GM21825 (cell line): ENCODE measurements around the gene GATA2.

Source experiments
- ATAC-seq: cut with Tn5 transposase; IDR thresholded peaks from one replicate; pipeline ENCODE4 v1.9.1; 2021; ENCODE audit warnings: mild to moderate bottlenecking, moderate library complexity; ENCODE audit not compliant: unreplicated experiment

GATA2 gene

DNA sequence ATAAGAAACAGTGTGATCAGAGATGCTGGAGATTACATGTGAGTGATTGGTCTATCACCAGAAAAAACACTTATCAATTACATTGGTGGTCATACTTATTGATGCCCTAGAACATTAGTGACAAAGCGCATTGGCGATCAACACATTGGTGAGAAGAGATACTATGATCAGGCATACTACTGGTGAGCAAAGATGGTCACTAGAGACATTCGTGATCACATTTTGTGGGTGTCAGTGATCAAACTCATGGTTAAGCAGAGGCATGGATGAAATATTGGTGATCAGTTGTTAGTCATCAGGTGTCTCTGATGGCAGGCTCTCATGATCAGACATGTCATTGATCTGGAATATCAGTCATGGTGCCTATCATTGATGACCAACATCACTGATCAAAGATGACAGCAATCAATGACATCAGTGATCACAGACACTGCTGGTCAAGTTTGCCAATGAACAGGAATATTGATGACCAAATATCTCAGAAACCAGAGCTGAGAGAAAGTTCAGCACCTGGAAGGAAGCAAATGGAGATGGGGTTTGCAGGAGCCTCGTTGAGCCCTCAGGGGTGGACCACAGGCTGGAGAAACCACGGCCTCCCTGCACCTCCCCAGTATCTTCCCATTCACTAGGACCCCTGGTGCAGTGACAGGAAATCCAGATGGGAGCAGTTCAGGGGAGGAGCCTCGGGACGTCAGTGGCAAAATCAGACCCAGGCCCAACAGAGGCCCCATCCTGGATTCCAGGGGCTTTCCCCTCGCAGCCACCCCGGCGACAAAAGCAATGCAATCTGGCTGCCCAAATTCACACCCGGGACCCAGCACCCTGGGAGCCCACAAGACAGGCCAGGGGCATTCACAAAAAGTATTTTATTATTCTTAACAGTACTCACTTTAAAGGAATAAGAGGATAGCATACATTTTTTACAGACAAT, 14.2 kb downstream of the GATA2 start:
- no peak for ATAC-seq

DNA sequence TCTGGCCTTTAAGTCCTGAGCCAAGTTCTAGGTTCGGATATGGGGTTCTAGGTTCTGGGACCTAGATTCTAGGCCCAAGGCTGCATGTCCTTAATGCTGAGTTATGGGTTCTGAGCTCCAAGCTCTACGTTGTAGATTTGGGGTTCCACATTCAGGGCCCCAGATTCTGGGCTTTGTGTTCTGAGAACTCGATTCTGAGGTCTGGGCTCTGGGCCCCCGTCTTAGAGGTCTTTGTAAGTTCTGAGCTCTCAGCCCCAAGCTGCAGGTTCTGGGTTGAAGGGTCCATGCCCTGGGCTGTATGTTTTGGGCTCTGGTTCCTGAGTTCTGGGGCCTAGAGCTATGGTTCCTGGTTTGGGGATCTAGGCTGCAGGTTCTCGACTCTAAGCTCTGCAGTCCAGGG, 16.3 kb downstream of the GATA2 start:
- no peak for ATAC-seq

DNA sequence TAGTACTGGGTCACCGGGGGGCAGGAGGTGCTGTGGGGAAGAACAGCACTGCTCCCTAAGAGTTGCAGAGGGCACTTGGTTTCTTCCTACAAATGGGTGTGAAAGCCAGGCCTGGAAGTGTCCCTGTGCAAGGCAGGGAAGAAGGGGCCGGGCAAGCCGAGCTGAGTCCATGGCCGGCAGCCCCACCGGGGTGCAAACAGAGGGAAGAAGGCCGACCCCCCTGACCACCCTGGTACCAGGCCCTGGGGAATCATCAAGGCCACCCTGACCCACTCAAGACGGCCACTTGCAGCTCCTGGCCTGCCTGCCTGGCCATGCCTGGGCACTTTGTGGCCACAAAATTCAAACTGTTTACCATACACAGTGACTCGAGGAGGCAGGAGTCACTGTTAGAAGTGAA, 17.6 kb downstream of the GATA2 start:
- ATAC-seq, result no peak

DNA sequence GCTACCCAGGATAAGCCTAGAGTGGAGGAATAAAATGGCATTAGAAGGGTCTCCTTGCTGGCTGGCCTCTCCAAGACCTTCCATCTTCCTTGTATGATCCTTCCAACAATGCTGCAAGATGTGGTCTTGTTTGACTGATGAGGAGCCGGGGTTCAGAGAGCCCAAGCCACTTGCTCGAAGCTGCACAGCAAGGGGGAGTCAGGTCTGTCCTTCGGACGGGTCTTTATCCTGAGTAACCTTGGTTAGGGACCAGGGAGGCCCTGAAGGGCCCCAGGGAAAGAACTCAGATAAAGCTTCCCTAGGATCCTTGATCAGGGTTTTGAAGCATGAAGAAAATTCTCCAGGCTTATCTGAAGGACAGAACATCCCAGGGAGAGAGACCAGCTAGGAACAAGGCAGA, 19.3 kb downstream of the GATA2 start:
- no peak for ATAC-seq

DNA sequence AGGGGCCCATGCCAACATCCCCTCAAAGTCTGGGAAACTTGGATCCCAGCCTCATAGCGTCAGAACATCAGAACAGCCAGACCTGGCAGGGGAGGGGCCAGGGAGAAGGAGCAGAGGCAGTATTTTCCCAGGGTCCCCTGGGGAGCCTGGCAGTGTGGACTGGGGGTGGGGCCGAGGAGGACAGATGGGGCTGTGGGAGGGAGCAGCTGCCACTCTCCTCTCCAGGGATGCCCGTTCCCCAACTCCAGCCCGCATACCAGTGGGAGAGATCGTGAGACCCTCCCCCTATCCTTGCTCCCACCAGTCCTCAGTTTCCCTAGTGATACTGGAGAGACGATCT, 19.9 kb downstream of the GATA2 start:
- no peak for ATAC-seq

DNA sequence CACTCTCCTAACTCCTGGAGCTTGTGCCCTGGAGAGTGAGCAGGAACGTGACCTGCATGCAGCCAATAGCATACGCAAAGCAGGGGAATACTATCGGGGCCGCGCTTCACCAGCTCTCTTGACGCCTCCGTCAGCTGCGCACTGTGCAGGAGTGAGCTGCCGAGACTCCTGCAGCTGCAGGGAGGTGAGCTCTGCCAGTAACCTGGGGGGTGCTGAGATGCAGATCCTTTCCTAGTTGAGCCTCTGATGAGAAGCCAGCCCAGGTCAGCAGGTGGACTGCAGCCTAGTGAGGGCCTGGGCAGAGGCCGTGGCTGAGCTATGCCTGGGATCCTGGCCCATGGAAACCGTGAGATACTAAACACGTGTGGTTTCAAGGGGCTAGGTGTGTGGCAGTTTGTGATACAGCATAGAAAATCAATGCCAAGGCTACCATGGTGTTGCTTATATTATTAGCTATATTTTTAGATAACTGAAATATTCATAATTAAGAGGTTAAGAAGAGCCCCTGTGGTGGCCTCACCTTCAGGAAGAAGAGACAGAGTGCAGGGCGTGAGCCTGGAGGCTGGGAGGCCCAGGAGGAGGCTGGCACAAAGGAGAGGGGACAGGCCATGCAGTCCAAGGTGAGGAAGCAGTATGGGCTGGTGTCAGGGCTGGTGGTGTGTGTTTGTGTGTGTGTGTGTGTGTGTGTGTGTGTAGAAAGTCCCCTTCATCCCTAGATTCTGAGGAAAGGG, 20.4 kb downstream of the GATA2 start:
- ATAC-seq, result no peak

DNA sequence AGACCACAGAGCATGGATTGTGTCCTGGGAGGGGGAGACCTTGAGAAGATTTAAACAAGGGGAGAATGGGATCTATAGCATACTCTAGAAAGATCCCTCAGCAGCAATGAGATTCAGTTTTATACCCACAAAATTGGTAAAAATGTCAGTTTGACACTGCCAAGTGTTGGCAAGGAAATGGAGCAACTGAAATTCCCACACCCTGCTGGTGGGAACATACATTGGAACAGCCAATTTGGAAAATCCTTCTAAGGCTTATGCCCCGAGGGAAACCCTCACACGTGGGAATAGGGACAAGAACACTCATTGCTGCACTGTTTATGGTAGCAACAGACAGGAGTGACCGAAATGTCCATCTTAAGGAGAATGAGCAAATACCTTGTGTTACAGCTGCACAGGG, 21.3 kb downstream of the GATA2 start:
- no peak for ATAC-seq

DNA sequence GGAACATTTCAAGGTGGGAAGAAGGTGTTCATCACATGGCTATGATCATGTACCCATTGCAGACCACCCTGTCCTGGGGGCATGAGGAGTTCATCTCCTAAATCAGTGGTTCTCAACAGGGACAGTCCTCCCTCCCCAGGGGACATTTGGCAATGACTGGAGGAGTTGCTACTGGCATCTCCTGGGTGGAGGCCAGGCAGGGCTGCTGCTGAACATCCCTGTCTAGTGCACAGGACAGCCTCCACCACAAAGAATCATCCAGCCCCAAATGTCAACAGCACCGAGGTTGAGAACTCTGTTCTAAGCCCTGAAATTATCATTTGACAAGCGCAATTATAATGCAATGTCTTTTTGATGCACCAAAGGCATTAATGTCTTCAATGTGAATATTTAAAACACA, 21.9 kb downstream of the GATA2 start:
- no peak for ATAC-seq

DNA sequence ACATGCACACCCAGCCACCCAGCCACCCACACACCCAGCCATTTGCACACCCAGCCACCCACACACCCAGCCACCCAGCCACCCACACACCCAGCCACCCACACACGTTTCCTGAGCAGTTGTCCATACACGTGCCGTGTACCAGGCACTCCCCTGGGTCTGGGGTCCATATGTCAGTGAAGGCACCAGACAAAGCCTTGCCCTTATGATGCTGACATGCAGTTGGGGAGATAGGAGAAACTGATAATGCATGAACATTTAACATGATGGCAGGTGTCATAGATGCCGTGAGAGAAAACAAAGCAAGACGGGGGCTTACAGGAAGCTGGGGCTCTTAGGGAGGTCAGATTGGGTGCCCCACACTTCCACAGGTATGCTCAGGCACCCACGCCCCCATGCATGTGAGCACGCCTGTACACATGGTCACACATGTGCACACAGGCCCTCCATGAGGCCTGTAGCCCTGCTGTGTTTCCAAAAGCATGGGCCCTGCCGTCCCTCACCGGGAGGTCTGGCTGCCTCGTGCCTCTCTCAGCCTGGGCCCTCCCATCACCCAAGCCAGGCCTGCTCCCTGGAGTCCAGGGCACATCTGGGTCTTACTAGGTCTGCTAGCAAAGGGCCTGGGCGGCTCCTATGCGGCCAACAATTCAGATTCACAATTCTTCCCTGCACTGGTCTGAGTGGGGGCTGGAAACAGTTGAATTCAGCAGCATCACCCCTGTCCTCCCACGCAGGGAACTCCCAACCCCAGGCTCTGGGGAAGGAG, 22.7 kb downstream of the GATA2 start:
- no peak for ATAC-seq

DNA sequence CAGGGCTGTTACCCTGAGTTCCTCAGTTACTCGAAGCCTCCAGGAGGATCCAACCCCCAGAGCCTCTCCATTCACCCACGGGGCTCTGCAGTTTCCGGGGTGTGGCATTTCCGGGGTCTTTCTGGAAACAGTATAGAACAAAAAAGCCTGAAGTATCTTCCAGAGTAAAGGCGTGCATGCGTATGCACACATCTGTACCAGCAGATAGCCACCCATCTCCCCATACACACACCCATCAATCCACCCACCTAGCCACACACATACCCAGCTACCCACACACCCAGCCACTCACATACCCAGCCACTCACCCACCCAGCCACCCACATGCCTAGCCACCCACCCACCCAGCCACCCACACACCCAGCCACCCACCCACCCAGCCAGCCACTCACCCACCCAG, 23.4 kb downstream of the GATA2 start:
- ATAC-seq, result no peak

DNA sequence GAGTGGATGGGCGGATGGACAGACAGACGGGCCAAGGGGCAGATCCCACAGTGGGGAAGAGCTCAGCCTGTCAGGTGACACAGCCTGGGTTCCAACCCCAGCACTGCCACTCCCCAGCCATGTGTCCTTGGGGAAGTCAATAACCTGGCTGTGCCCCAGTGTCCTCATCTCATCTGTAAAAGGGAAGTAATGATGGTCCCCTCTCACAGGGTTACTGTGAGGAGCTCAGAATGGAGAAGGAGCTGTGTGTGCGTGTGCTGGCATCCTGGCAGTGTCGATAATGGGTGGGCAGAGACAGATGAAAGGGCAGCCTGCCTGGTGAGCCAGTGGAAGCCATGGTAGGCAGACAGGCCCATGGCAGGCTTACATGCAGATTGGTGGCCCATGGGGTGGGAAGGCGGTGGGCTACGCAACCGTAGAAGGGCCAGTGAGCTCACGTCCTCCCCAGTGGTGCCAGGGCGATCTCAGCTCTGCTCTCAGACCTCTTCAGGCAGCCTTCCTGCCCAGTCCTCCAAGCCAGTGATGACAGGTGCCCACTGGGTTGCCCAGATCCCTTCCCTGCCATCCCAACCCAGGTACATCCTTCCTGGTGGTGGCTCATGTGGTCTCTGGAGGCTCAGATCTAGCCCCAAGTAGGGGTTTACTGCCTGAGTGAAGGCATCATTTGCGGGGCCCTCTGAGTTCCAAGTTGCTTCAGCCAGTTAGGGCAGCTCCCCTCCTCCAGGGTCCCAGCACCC, 24.0 kb downstream of the GATA2 start:
- ATAC-seq, result no peak

DNA sequence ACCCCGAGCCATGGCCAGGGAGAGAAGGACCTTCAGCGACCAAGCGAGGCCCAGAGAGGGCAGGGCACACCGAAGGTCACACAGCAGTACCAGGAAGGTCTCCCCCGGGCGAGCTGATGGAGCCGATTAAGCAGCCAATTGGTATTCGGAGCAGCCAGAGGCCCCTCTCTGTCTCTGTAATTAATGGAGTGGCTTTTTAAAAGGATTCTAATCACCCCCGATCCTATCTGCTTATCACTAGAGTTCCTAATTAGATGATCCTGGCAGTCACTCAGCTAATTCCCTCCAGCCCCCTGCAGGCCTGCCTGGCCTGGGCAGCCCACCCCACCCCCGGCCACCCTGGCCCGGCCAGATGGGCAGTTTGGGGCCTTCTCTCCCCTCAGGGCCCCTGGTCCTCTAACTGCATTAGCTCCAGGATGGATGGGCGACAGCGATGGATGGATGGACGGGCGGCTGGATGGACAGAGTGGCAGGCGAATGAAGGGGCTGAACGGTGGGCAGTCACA, 24.7 kb downstream of the GATA2 start:
- no peak for ATAC-seq

DNA sequence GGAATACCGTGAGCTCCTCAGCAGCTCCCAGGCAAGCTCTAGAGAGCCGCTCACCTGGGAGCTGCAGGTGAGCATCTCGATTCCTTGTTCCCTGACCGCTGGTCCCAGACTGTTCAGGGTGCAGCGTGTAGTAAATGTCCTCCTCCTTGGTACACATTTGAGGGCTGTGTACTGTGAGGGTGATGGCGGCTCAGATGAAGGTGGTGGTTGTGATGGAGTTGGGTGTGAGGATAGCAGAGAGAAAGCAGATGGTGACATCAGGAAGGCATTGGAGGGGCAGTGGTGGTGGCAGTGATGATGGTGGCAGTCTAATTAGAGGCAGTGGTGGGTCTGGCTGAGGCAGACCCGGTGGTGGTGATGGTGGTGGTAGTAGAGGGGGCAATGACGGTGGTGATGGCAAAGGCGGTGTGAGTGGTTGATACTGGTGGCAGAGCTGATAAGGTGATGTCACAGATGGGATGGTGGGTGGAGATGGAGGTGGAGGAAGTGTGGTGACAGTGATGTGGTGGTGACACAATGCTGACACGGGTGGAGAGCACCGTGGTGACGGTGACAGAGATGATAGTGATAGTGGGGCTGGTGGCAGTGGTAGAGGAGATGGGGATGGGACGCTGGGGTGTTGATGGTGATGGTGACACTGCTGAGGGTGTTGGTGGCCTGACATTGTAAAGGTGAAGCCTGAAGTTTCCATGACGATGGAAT, 26.0 kb downstream of the GATA2 start, which contains the start of gene DNAJB8:
DNAJB8 (minus strand) TSS at position 51 of the 702 bp plus-strand sequence. CDS start 3,645 bp downstream, outside the sequence.
- no peak for ATAC-seq

DNA sequence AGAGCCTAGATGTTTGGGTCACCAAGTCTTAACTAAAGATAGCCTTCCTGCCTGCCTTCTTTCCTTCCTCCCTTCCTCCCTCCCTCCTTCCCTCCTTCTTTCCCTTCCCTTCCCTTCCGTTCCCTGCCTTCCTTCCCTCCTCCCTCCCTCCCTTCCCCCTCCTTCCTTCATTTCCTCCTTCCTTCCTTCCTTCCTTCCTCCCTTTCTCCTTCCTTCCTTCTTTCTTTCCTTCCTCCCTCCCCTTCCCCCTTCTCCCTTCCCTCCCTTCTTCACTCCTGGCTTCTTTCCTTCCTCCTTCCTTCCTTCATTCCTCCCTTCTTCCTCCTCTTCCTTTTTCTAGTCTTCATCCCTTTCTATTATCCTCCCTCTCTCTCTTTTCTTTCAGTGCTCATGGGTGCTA, 28.3 kb downstream of the GATA2 start:
- ATAC-seq, result no peak

DNA sequence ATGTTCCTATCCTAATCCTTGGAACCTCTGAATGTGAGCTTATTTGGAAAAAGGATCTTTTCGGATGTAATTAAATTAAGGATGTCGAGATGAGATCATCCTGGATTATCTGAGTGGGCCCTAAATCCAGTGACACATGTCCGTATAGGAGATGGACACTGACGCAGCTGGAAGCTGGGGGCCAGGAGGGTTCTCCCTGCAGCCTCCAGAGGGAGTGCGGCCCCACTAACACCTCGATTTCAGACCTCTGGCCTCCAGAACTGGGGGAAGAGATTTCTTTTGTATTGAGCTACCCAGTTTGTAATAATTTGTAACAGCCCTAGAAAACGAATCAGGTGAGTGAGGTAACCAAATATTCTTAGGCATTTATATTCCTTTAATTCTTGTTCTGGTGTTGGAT, 28.8 kb downstream of the GATA2 start:
- no peak for ATAC-seq

DNA sequence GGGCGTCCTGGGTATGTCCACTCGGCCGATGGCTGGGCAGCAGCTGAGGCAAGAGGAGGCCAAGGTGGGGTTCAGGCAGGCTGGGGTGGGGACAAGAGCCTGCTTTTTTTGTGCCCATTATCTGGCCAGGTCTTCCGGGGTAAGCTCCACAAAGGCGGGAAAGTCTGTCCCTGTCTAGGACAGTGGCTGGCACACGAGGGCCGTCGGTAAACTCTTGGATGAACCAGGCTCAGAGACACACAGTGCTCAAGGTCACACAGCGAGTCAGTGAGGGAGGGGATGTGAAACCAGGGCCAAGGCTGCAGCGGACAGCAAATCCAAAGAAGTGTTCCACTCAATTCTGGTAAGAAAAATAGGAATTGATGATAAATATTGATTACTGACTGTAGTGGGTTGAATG, 29.2 kb downstream of the GATA2 start:
- ATAC-seq, result no peak

DNA sequence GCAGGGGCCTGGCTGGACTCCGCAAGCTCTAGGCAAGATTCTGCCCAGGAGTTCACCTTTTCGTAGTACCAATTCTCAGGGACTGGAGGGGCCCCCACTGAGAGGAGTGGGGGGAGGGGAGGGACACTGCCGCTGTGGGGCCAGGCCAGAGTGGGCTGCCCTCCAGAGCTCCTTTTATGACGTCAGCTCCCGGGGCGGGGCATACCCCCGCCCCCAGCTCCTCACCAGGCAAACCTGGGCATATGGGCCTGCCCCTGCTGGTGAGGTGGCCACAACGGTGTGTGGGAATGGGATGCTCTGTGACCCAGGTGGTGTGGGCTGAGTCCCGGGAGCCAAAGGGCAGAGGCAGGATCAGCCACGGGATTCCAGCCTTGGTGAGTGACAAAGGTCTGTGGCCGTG, 29.6 kb downstream of the GATA2 start:
- ATAC-seq, result no peak

DNA sequence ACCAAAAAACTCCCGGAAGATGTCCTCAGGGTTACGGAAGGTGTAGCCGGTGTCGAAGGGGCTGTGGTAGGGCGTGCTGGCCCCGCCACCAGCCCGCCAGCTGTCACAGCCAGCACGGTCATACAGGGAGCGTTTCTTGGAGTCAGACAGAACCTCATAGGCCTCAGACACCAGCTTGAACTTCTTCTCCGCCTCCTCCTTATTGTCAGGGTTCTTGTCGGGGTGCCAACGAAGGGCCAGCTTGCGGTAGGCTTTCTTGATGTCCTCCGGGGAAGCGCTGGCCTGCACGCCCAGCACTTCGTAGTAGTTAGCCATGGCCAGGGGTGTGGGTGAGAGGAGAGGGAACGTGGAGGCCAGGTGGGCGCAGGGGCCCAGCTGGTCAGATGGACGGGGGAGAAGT, 30.1 kb downstream of the GATA2 start:
- ATAC-seq, result no peak

DNA sequence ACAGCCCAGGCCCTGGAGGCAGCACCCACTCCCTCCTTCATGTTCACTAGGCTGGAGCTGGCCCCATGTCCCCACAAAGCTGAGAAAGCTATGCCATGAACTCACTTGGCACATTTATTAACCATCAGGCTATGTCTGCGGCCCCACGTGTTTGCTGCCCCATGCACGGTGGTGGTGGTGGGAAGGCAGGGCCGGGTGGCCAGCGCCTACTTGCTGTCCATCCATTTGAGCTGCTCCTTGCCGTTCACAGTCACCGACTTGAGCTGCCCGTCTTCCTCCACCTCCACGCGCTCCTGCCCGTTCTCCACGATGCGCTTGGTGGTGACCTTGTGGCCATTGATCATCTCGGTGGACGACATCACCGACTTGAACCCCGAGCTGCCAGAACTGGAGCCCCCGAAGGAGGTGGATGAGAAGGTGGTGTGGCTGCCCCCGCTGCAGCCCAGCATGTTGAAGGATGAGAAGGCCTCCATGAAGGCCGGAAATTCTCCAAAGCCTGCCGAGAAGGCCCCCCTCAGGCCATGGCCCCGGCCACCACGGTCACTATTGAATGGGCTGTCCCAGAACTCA, 30.6 kb downstream of the GATA2 start:
- ATAC-seq, result no peak

DNA sequence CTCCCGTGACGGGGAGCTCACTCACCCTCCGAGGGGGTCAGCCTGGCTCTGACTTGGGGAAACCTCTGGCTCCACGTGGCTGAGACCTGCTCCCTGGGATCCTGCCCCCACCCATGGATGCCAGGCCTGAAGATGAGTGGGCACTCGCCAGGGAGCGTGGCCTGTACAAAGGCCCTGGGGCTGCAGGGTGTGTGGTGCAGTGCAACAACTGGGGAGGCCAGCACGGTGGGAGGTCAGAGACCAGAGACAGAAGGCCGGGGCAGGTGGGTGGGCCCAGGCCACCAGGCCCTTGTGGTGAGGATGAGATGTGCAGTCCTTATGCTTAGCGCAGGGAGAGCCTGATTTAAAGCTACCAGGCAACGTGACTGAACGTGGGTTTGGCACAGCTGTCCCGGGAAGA, 31.3 kb downstream of the GATA2 start:
- ATAC-seq, result no peak
